Measurements from ENCODE around the gene NKRF.
"Not testable (repeated sequence)": the region's sequence is repeated elsewhere in the genome, so short reads cannot be mapped to it uniquely, and the experiment has no call there.

NKRF gene

GRCh38 chrX:119606280-119607017 lies at the start of gene NKRF:
NKRF (minus strand) TSS chrX:119606424.
- peak; percentile 79 for DNase-seq (ENCODE audit: low read depth)

GRCh38 chrX:119655125-119655524 lies 48.9 kb upstream of the NKRF start:
- peak; percentile 57 for DNase-seq (ENCODE audit: low read depth)

GRCh38 chrX:119654112-119654531 lies 47.9 kb upstream of the NKRF start:
- DNase-seq (ENCODE audit: low read depth): no peak

- DNase-seq (ENCODE audit: low read depth): no peak
Observed at GRCh38 chrX:119648421-119648775, 42.2 kb upstream of the NKRF start.

GRCh38 chrX:119647552-119648420 lies 41.6 kb upstream of the NKRF start:
- DNase-seq (ENCODE audit: low read depth): peak; percentile 57

- no peak for DNase-seq (ENCODE audit: low read depth)
Observed at GRCh38 chrX:119647089-119647488, 40.9 kb upstream of the NKRF start.

- DNase-seq (ENCODE audit: low read depth): no peak
Observed at GRCh38 chrX:119646515-119646914, 40.3 kb upstream of the NKRF start.

GRCh38 chrX:119643696-119644095 lies 37.5 kb upstream of the NKRF start:
- DNase-seq (ENCODE audit: low read depth): no peak

- no peak for DNase-seq (ENCODE audit: low read depth)
Observed at GRCh38 chrX:119640731-119641170, 34.5 kb upstream of the NKRF start.

- DNase-seq (ENCODE audit: low read depth): no peak
Observed at GRCh38 chrX:119638725-119639471, 32.7 kb upstream of the NKRF start.

- not testable (repeated sequence) for DNase-seq (ENCODE audit: low read depth)
Observed at GRCh38 chrX:119637421-119637820, 31.2 kb upstream of the NKRF start.

GRCh38 chrX:119636419-119636818 lies 30.2 kb upstream of the NKRF start:
- no peak for DNase-seq (ENCODE audit: low read depth)

- DNase-seq (ENCODE audit: low read depth): no peak
Observed at GRCh38 chrX:119635799-119636198, 29.6 kb upstream of the NKRF start.

GRCh38 chrX:119635179-119635578 lies 29.0 kb upstream of the NKRF start:
- no peak for DNase-seq (ENCODE audit: low read depth)

- DNase-seq (ENCODE audit: low read depth): no peak
Observed at GRCh38 chrX:119625843-119626242, 19.6 kb upstream of the NKRF start.

- DNase-seq (ENCODE audit: low read depth): no peak
Observed at GRCh38 chrX:119624951-119625668, 18.9 kb upstream of the NKRF start.

- DNase-seq (ENCODE audit: low read depth): no peak
Observed at GRCh38 chrX:119624417-119624816, 18.2 kb upstream of the NKRF start.

GRCh38 chrX:119622356-119623232 lies 16.4 kb upstream of the NKRF start:
- DNase-seq (ENCODE audit: low read depth): no peak

GRCh38 chrX:119618439-119618838 lies 12.2 kb upstream of the NKRF start:
- no peak for DNase-seq (ENCODE audit: low read depth)

GRCh38 chrX:119617517-119618164 lies 11.4 kb upstream of the NKRF start:
- no peak for DNase-seq (ENCODE audit: low read depth)

All from activated T-helper 9 cell treated with anti-CD3 and anti-CD28 coated beads, Interleukin-2, amount 50 U/mL, for 16 hours (primary cell).